Glomerular endothelial cell (primary cell): ENCODE data around the gene PLXND1. TPM values are rescaled to one million over a fixed set of nuclear protein-coding genes. Genes with fewer than 3 reads are reported as not detected.
"Not testable (repeated sequence)": the region's sequence is repeated elsewhere in the genome, so short reads cannot be mapped to it uniquely, and the experiment has no call there.

Experiments
- DNase-seq: peaks from one replicate; pipeline ENCODE4 v3.0.0-alpha.2; 2011; ENCODE audit warnings: low read depth, low spot score; ENCODE audit errors: extremely low read depth
- total RNA-seq: library from RNA; depleted of rRNA; stranded (reverse); fragments of >200 nt; gene quantifications from 2 replicates; pipeline ENCODE4 v1.2.3, GENCODE V29; 2015

The PLXND1 gene
- total RNA-seq, 1 donor from 2014 or later, result 1,717 TPM

GRCh38 chr3:129554356-129555152, 51.9 kb downstream of the PLXND1 start:
- no peak for DNase-seq

- DNase-seq, result no peak
Measured at GRCh38 chr3:129553719-129554118, 52.8 kb downstream of the PLXND1 start.

GRCh38 chr3:129553171-129553570, 53.3 kb downstream of the PLXND1 start:
- DNase-seq, result no peak

DNA sequence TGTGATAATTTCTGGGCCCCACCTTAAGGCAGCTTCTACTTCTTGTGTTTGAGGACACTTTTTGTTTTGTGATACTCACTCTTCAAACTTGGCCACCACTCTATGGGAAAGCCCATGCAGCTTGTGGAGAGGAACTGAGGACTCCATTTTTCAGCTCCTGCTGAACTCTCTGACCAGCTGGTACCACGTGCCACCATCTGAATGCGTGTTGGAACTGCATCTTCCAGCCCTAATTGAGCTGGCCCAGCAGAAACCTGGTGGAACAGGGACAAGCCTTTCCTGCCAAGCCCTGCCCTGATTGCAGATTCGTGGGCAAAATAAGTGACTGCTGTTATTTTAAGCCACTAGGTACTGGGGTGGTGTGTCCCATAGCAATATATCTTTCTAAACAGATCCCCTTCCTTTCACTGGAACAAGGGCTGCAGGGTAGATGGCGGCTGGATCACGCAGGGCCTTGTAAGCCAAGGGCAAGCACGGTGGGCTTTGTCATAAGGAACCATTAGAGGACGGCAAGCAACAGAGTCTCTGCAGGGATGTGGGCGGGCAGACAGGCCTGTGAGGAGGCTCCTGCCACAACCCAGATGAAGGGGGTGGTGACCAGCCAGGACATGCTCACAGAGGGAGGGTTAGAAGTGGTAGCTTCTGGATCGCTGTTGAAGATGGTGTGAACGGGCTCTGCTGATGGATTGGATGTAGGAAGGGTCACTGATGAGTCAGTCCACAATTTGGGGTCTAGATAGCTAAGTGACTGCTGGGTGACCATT, 54.0 kb downstream of the PLXND1 start:
- no peak for DNase-seq

- no peak for DNase-seq
Measured at GRCh38 chr3:129549805-129550204, 56.7 kb downstream of the PLXND1 start.

DNA sequence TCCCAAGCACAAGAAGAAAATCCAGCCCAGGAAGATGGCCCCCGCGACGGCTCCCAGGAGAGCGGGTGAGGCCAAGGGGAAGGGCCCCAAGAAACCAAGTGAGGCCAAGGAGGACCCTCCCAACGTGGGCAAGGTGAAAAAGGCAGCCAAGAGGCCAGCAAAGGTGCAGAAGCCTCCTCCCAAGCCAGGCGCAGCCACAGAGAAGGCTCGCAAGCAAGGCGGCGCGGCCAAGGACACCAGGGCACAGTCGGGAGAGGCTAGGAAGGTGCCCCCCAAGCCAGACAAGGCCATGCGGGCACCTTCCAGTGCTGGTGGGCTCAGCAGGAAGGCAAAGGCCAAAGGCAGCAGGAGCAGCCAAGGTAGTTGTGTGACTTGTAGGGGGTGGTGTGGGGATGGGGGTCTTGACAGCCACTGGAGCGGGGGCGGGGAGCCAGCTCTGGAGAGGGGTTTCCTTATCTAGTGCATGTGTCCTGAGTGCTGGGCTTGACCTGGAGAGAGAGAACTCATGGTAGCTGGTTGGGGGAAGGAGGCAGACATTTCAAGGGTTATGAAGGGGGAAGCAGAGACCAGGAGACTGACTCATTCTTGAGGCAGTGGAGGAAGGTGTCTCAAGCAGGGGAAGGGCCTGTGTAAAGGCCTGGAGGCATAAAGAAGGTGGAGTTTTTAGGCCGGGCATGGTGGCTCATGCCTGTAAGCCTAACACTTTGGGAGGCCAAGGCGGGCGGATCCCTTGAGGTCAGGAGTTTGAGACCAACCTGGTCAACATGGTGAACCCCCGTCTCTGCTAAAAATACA, 57.3 kb downstream of the PLXND1 start:
- DNase-seq, result no peak

DNA sequence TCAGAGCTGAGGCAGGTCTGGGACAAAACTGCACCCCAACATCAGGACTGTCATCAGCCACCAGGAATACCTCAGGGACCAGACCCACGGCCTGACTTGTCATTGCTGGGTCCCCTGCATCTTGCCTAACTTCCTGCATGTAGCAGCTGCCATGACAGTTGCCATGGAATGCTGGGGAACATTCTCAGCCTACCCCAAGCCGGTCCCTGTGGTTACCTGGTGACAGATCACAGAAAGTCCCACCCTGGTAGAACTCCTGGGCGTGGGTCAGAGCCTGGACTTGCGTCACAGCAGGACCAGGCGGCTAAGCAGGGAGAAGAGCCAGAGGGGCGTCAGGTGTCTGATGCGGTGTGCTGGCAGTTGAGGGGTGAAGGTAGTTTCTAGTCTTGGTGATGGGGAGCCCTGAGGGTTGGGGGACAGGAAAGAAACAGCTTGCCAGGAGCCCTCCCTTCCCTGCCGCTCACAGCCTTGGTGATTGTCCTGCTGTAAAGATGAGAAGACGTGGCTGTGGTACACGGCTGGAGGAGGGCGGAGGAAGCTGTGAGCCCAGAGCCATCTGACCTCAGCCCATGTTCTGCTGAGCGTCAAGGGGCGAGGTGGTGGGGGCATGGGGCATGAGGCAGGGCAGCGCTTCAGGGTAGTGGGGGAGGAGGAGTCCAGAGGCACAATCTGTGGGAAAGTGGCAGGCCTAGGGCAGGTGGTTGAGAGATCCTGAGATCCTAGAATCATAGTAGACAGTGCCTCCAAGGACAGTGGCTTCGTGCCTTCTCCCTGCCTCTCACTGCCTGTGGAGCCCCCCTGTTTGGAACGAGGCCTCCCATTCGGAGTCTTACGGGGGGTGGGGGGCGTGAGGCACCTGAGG, 58.1 kb downstream of the PLXND1 start:
- DNase-seq, result no peak

GRCh38 chr3:129547241-129547640, 59.2 kb downstream of the PLXND1 start:
- DNase-seq, result no peak

GRCh38 chr3:129545951-129546350, 60.5 kb downstream of the PLXND1 start:
- not testable (repeated sequence) for DNase-seq

- DNase-seq, result no peak
Measured at GRCh38 chr3:129543999-129544398, 62.5 kb downstream of the PLXND1 start.

DNA sequence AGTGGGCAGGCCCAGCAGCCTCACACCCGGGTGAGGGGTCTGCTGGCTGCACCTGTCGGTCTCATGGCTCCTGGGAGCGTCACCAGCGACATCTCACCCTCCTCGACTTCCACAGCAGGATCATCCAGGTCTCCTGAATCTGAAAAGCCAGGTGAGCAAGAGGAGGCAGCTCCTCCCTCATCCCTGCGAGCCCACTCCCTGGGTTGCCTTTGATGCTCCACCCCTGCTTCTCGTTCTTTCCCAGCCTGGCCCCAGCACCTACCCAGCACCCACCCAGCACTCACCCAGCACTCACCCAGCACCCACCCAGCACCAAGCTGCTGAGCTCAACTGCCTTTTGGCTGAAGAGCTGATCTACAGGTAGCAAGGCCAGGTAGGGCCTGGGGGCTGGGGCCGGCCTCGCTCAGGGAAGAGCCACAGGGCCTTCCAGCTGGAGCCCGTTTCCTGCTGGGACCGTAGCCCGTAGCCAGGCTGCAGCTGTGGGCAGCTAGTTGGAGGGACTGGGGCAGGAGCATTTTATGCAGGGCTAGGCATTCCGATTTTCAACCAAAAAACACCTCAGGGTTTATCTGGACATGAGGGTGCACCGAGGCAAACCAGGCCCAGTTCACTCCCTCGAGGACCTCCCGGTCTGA, 63.2 kb downstream of the PLXND1 start, which contains the start of gene H1-8:
Gene H1-8, plus strand, starts transcription at position 20 of the 635 bp plus-strand sequence. Its CDS starts 44 bp downstream, at position 64.
- DNase-seq, result no peak

DNA sequence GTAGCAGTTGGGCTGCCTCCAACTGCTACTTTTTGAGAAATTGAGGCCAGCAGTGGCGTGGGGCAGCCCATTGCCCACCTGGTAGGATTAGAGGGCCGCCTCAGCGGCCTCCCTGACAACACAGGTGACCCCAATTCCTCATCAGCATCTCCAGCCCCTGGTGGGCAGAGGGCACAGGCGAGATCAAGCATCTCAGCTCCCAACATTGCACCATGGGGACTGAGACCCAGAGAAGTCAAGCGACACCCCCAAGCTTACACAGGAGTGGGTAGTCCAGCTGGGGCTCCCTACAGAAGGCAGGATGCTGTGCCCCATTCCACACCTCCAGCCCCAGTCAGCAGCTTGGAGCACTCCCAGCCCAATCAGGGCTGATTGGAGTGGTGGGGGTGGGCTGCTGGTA, 63.7 kb downstream of the PLXND1 start:
- DNase-seq, result no peak

DNA sequence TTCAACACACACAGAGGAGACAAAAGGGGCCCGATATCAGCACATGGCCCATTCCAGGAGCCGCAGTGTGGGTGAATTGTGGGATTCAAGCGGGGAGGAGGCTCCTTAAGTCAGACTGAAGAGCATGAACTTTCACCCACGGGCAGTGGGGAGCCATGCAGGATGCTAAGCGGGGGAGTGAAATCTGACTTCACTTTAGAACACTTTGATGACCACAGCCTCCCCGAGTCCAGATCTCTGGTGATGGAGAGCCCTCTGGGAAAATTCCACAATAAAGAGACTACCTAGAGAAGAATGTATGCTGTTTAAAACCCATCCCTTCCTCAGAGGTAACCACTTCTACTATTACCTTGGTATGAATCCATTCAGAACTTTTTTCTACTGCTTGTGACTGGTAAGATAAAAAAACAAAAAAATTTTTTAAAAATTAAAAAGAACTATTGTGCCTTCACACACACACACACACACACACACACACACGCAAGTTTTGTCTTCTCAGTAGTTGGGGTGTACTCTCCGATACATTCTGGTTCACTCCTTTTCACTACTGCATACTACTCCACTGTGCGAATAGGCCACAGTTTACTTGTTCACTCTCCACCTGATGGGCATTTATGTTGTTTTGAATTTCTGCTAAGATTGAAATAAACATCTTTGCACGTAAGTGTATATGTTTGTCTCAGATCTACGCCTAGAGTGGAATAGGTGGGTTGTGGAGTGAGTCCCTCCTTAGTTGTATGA, 65.5 kb downstream of the PLXND1 start:
- no peak for DNase-seq

DNA sequence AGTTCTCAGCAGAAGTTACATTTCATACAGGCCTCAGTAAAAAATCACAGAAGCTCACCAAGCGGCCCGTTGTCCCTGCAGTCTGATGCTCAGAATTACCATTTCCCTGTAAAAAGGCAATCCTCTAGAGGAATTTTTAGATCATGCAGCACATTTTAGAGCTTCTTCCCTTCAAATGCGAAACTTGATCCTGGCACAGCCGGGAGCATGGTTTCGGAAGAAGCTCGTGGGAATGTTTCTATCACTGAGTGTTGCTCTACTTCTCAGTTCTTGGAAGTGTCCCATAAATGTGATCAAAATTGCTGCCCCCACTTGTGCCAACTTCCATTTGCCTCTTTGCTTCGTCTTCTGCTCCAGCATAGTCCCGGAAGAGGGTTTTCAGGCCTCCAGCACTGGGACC, 67.3 kb downstream of the PLXND1 start:
- no peak for DNase-seq

DNA sequence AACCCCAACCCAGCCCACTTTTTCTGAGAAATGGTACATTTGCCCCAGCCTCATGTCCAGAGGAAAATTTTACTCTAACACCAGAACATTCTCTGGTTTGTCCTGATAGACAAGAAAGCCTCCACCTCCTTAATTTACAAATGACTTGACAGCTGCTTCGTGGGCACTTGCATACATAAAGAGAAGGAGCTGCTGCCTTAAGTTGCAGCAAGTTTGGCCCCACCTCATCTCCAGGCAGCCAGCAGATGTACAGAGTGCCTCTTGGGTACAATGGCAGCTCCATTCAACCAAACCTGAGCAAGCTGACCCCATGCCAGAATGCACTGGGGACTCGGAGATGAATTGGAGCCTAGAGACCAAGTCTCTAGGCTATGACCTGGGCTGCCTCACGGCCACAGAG, 69.7 kb downstream of the PLXND1 start:
- no peak for DNase-seq

DNA sequence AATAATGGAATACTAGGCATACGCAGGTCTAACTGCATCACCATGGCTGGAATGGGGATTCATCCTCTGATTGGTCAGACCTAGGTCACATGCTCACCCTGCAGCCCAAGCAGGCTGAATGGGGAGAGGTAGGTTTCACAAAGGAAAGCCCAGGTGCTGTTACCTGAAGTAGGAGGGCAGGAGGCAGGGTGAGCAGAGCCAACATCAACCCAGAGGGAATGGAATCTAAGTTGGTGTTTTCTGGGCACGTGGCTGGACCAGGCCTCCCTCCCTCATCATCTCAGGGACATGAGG, 70.2 kb downstream of the PLXND1 start:
- DNase-seq, result no peak

DNA sequence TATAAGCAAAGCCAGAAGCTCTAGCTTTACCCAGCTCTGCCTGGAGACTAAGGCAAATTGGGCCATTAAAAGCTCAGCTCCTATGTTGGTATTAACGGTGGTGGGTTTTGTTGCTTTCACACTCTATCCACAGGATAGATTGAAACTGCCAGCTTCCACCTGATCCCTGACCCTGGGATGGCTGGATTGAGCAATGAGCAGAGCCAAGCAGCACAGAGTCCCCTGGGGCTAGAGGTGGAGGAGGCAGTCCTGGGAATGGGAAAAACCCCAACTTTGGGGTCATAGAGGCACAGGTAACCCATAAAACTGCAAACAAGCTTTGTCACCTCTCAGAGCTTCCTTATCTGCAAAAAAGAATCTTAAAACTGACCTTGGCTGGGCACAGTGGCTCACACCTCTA, 71.4 kb downstream of the PLXND1 start:
- DNase-seq, result no peak

DNA sequence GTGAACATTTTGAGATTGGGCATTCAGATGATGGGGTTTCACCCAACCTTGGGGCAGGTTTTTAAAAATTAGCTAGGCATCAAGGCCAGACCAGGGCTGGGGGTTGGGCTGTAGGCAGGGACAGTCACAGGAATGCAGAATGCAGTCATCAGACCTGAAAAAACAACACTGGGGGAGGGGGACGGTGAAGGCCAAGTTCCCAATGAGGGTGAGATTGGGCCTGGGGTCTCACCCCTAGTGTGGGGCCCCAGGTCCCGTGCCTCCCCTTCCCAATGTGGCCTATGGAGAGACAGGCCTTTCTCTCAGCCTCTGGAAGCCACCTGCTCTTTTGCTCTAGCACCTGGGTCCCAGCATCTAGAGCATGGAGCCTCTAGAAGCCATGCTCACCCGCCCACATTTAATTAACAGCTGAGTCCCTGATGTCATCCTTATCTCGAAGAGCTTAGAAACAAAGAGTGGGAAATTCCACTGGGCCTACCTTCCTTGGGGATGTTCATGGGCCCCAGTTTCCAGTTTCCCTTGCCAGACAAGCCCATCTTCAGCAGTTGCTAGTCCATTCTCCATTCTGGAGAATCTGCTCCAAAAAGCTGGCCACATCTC, 71.9 kb downstream of the PLXND1 start:
- no peak for DNase-seq

GRCh38 chr3:129533406-129533805, 73.1 kb downstream of the PLXND1 start:
- no peak for DNase-seq
